ENCODE data around the gene NTRK3.

- TF ChIP-seq POLR2AphosphoS5 (IDR thresholded peaks at IDR 0.05), result no peak
- peak; percentile 55 to 75 (median 64) for TF ChIP-seq CTCF (IDR thresholded peaks at IDR 0.05)
- no peak for TF ChIP-seq POLR2A (IDR thresholded peaks at IDR 0.05)
Observed at GRCh38 chr15:88274553-88275460, 18.3 kb upstream of the NTRK3 start.

Measured in upper lobe of left lung (tissue), 4 donors.